Activated T-cell treated with anti-CD3 and anti-CD28 coated beads for 24 hours (primary cell): Measurements from ENCODE around the gene SSTR3.
"Not testable (repeated sequence)": the region's sequence is repeated elsewhere in the genome, so short reads cannot be mapped to it uniquely, and the experiment has no call there.

ENCODE experiments used
- DNase-seq: peaks from one replicate; pipeline ENCODE4 v3.0.0-alpha.2; 2020; ENCODE audit warnings: low read depth

Gene SSTR3

DNA sequence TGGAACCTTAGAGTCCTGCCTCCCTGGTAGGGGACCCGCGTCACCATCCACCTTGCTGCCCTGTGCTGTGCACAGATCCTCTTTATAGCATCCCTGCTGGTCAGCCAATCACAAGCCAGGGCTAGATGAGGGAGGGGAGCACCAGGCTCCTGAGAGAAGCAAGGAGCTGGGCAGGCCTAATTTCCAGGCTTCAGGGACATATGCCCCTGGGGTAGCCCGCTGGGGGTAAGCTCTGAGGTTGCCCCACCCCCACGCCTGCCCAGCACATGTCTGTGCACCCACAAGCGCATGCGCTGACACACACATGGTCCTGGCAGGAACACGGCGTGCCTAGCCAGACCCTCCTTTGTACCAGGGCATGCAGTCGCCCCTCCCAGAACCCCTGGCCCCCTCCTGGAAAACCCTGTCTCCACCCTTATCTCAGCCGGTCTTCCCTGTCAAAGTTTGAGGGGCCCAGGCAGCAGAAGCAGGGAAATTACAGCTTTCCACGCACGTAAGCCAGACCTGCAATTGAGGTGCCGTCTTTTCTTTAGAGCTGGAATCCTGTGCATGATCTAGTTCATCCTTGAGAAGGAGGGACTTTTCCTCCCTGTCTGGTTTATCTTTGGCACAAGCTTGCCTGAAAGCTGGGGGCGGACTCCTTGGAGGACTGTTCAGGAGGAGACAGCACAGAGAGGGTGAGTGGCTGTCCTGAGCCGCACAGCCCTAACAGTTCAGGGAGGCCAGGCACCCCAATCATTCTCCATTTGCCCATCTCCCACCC is 2.1 kb downstream of the SSTR3 start:
- DNase-seq: no peak

DNA sequence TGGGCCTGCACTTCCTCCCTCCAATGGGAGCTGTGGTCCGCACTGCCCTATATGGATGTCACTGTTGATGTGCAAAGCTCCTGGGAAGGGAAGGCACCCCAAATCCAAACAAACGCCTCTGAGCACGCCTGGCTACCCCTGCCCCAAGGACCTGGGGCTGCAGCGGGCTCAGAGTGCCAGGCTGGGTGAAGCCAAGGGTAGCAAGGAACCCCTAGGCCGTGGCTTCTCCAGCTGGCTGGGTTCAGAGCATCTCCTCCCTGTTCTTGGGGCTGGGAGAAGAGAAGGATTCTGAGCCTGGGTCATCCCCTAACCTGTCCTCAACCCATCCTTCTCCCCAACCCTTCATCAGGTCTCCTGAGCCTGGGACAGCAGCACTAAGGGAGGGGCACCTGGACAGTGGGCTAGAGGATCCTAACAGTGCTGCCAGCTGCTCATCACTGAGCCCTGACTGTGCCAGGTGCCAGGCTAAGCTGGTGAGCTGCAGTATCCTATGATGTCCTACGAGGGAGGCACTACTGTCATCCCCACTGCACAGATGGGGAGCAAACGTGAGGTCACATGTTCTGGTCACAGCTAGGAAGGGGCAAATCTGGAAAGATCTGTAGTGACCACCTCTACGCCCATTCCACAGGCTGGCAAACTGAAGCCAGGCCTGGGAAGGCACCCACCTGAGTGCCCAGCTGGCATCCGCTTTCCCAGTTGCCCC is 3.0 kb downstream of the SSTR3 start:
- DNase-seq: no peak

DNA sequence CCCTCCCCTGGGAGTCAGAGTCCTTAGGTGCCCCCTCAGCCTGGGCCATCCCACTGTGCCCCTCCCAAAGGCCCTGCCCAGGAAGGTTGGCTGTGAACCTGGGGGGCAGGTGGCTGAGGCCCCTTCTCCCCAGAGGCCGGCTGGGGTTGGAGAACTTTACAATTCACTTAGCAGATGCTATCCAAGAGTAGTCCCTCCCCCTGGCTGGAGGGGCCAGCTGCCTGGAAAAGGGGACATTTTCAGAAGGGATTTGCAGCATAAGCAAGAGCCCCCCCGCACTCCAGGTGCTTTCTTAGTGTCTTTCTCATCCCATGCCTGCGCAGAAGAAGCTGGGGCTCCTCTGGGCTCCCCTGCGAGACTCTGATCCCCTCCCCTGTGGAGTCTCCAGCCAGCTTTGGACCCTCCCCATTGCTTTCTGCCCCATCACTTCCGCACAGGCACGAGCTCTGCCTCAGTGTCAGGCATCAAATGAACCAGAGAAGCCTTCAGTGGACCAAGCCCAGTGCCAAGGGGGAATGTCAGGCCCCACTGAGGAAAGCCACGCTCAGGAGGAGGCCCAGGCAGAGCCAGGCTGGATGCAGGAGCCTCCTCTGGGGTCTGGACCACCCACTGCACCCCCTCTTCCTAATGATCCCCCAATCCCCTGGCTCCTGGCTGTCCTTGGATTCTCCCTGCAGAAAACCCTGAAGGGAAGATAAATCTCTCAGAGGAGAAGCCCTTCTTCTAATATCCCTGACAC is 3.7 kb downstream of the SSTR3 start:
- DNase-seq: no peak

DNA sequence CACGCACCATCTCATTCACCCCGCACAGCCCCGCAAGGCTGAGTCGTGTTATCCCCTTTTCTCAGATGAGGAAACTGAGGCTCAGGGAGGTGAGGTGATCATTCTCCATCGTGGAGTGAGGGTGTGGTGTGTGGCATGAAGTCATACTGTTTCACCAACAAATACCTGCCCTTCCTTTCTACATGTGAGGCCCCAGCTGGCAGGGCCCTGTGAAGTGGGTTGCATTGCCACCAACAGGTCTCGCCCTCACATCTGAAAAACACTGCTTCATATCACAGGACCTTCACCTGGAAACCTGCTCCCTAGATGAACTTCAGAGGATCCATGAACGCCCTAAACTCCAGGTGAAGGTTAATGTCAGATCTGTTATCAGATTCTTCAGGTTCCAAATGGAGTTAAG is 4.3 kb downstream of the SSTR3 start:
- DNase-seq: no peak

DNA sequence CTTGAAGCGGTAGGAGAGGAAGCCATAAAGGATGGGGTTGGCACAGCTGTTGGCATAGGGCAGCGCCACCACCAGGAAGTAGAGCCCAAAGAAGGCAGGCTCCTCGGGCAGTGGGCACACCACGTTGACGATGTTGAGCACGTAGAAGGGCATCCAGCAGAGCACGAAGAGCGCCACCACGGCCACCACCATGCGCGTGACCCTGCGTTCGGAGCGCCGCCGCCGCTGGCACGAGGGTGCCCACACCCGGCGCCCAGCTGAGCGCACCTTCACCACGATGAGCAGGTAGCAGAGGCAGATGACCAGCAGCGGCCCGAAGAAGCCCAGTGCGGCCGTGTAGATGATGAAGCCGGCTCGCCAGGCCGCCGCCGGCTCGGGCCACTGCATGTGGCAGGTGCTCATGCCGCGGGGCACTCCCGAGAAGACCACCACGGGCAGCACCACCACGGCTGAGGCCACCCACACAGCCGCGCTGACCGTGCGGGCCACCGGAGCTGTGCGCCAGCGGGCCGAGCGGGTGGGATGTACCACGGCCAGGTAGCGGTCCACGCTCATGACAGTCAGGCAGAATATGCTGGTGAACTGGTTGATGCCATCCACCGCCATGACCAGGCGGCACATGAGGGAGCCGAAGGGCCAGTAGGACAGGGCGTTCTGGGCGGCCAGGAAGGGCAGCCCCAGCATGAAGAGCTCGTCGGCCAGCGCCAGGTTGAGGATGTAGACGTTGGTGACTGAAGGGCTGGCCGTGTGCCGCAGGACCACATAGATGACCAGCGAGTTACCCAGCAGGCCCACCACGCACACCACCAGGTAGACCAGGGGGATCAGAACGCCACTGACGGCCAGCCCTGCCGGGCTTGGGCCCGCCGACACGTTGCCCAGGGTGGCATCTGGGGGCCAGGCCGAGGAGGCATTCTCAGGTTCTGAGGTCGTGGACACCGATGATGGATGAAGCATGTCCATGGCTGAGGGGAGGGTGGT is 5.1 kb downstream of the SSTR3 start:
- DNase-seq: no peak

DNA sequence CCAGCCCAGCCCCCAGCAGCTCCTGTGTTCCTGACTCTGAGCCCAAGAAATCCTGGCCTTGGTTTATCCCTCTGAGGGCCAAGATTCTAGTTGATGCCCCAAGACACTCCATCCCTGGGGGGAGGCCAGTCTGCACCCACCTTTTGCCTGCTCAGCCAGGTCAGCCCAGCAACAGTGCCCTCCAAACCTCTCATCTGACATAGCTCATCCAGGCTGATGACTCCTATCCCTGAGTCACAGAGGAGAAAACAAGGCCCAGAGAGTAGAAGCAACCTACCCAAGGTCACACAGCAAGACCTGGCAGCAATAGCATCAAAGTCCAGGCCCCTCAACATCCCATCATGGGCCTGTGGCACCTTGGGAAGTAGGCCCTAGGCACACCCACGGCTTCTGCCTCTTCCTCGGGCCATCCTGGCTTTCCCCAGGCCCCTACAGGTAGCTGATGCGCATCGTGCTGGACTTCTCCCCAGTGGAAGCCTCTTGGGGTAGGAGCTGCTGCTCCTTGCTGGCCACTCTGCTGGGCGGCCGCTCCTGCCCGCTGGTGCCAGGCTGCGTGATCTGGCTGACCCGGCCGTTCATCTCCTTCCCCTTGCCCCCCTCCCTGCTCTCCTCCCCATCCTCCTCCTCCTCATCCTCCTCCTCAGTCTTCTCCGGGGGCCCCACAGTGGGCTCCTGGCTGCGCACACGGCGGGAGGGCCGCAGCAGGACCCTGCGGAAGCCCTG is 6.0 kb downstream of the SSTR3 start:
- no peak for DNase-seq

DNA sequence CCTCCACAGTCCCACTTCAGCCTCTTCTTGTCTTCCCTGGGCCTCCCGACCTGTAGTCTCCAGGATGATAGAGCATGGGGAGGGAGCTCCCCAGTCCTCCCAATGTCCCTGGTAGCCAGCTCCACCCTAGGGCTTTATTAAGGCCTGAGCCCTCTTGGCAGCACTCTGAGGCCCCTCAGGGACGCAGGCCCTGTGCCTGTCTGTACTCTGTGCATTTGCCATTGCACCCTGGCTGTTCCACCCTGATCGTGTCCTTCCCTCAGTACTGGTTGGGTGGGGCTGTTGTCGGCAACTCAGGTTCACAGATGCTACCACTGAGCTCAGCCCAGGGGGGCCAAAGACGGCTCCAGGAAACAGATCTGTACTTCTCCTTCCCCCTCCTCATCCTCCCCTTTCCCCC is 7.2 kb downstream of the SSTR3 start:
- no peak for DNase-seq

DNA sequence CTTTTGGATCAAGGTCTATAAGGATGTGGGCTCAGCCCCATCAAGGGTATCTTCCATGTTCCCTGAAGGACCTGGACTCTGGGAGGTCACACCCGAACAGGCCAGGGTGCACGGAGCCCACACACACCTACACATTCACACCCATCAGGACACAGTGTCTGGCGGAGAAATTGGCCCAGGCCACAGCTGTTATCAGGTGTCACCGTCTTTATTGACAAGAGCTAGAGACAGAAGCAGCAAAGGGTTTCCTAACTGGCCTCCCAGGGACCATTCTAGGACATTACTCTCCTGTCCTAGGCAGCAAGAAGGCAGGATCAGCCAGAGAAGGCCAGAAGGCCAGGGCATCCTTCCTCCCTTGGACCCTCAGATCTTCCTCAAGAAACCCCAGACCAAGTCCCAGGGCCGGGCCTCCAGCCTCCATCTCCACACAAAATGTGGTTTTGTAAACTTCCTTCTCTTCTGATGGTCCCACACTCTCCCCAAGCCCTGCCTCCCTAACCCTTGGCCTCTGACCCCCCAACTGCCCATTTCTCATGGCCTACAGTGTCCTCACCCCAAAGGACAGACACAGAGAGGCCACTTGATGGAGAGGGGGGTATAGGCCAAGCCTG is 8.1 kb downstream of the SSTR3 start:
- no peak for DNase-seq

DNA sequence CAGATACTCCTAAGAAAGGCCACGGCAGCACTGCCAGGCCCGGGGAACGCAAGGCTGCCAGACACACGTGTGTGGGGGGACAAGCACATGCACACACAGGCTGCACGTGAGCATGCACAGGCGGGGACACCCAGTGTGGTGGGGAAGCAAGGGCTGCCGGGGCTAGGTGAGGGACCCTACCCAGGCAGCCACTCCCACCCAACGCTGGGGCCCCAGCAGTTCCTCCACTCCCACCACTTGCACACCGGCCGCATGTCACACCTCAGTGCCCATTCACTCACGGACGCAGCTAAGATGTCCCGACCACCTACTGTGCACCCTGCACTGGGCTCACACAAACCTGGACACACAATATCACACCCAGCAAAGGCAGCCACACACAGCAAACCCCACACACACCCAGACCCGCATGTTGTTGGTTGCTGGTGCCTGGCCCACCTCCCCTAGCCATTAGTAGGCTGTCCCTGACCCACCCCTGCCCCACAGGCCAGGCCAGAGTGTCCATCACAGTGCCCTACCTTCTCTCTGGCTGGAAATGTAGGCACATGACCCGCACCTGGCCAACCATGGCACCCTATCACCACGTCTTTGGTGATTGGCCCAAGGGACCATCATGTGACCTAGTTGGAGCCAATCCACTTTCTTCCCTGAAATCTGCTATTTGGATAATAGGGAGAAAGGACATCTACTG is 8.8 kb downstream of the SSTR3 start:
- no peak for DNase-seq

DNA sequence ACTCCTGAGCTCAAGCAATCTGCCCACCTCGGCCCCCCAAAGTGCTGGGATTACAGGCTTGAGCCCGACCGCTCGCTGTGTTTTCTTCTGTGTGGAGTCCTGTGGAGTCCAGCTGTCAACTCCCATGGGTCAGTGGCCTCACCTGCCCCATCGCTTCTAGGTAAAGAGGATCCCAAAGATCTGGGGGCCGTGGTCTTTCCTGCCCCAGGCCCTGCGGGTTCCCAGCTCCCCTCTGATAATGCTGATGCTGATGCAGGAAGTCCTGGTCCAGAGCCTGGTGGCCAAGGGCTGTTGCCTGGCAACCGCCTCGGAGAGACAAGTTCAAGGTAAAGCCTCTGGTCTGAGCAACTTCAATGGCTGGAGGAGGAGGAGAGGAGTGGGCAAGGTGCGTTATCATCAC is 9.6 kb downstream of the SSTR3 start:
- no peak for DNase-seq

DNA sequence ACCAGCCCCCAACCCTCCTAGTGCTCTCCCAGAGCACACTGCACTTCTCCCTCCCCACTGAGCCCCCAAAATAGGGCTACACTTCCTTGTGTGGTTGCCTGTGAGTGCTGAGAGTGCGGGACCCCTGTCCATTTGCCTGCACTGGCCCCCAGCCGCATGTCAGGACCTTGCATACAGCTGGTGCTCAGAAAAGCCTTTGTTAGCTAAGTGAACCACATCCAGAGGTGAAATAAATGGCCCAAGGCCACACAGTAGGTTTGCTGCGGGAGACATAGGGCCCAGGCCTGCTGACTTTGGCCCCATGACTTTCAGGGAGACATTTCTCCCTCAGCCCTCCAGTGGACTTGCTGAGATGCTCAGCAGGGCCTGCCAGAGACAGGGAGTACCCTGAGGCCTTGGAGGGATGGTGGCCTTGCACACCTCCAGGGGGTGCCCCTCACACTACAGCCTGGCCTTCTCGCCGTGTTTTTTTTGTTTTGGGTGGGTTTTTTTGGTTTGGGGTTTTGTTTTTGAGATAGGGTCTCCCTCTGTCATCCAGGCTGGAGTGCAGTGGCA is 10.2 kb downstream of the SSTR3 start:
- no peak for DNase-seq

DNA sequence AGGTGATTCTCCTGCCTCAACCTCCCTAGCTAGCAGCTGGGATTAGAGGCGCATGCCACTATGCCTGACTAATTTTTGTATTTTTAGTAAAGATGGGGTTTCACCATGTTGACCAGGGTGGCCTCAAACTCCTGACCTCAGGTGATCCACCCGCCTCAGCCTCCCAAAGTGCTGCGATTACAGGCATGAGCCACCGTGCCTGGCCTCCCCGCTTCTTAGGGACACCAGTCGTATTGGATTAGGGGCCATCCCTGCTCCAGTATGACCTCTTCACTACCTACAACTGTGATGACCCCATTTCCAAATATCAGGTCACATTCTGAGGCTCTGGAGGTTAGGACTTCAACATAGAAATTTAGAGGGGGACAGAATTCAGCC is 10.8 kb downstream of the SSTR3 start:
- not testable (repeated sequence) for DNase-seq

DNA sequence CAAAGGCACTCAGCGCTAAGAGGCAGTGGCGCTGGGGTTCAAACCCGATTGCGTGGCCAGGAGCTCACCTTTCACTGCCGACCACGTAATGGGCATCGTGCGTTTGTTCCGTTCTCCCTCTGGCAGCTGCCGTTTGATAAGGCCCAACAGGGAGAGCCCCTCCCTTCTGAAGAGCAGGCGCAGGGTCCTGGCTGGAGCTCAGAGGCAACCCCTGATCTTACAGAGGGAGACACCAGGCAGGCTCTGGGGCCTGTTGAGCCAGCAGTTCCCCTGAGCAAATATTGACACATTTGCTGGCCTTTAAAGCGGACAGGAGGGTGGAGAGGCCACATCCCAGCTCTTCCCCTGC is 12.5 kb downstream of the SSTR3 start:
- DNase-seq: no peak

DNA sequence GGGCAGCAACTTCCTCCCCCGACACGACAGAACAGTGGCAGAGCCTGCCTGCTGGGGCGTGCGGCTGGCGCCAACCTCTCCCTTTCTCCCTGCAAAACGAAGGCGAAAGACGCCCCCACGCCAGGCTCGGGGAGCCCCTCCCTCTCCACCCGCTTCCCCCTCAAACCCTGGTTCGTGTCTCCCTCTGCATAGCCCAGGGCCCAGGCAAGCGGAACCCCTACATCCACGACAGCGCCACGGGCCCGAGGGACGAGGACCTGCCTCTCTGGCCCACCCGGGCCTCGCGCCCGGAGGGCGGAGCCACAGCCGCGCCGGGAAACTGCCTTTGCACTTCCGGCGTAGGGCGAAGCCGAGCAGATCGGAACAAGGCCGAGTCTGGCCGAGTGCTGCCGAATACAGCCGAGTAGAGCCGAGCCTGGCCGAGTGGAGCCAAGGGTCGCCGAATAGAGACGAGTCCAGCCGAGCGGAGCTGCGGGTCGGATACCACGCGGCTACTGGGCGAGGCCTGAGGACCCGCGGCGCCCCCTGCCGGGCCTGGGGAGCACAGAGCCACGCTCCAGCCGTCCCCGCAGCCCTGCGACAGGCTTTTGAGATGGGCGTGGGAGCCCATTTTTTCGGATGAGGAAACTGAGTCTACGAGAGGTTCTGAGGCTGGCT is 13.0 kb downstream of the SSTR3 start:
- peak; percentile 100 for DNase-seq

DNA sequence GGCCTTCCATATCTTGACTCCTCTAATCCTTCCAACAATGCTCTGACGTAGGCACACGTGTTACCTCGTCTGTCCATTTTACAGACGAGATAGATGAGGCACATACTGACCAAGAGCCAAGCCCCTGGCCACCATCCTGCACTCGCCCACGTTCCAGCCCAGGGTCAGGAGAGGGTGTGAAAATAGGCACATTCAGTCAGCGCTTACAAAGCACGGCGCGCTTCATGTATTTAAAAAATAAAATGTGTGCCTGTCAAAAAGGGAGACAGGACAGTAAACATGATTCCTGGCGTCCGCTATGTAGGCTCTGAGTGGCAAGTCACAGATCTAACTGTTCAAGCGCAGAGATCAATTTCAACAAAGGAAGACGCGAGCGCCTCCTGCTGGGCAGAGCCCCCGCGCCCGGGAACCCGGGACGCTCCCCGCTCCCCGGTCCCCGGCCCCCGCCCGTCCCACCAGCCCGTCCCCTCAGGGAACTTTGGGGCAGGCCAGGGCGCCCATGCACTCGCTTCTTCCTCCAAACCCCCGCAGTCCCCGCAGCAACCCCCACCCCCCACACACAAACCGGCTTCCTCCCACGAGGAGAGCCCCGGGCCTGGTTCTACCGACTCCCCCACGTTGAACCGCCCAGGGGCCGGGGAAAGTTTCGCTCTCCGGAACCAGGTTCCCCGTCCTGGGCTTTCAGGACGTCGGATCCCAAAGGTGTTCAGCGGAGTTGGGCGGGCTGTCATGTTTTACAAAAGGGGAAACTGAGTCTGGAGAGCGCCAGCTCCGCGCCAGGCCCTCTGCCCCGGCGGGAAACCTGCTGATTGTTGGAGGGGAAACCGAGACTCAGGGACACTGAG is 13.8 kb downstream of the SSTR3 start:
- peak; percentile 89 for DNase-seq

DNA sequence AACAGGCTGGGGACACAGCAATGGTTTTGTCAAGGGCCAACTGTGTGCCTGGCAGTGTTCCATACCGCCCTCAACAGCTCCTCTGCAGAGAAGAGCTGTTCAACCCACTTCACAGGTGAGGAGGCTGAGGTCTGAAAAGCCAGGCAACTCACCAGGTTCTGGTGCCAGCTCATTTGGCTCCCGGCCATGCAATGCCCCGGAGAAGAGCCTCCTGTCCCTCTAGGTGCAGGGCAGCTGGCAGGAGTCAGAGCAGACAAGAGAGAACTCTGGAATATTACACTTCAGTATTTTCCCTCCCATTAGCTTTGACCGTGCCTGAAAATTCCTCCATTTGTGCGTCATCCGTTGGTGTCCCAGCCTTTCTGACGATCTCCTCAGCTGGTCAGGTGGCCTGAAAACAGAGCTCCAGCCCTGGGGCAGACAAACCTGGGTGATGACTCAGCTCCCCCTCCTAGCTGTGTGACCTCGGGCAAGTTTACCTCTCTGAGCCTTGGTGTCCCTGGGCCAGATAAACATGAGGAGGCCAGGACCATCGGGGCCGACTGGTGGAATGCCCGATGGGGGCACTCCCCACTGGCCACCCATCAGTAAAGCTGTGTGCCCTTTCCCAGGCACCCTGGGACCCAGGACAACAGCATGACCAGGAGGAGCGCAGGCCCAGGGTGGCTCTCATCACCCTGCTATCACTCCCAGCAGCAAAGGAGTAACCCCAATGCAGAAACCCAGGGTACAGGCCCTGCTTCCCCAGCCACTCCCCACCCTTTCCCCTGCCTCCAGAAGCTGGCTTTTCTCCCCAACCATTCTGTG is 14.6 kb downstream of the SSTR3 start:
- no peak for DNase-seq
